Measurements from ENCODE around the gene SMPDL3B. TPM values are rescaled to one million over a fixed set of nuclear protein-coding genes. Genes with fewer than 3 reads are reported as not detected.
"Not testable (repeated sequence)": the region's sequence is repeated elsewhere in the genome, so short reads cannot be mapped to it uniquely, and the experiment has no call there.

The SMPDL3B gene
- polyA plus RNA-seq, 3 donors: 0.13 to 0.21 TPM; not detected in 1

GRCh38 chr1:27999055-27999454 lies 64.3 kb downstream of the SMPDL3B start:
- no peak overlapping the region for H3K4me2 ChIP-seq (replicated peaks; ENCODE audit: extremely low read depth, low read length, poor library complexity, severe bottlenecking)
- no peaks in the 10 kb centered on the region for H4K20me1 ChIP-seq (ENCODE audit: insufficient read depth, low read length)
- intact Hi-C loops (cut with micrococcal nuclease): no loop called here
- no peaks in the 10 kb centered on the region for H3K9me3 ChIP-seq (replicated peaks in 1 of 2; ENCODE audit: control insufficient read depth in 1 of 2, insufficient read depth in 1 of 2, low read length in 2 of 2)
- WGBS (ENCODE audit: insufficient coverage): no CpG with 5 or more reads among the region's 1 CpG
- Mint-ChIP-seq H3K4me1 (peaks cover 4% of the 10 kb centered on the region), H3K36me3 (peaks cover 50 to 70% of the 10 kb centered on the region in 2 donors), H3K9me3 (no peaks in the 10 kb centered on the region), H3K27ac (no peak overlapping the region), H3K4me3 (no peak overlapping the region), H3K27me3 (ENCODE audit: low read depth in 3 of 3) (no peaks in the 10 kb centered on the region)
- peaks cover 64 to 81% of the 10 kb centered on the region in 2 donors for H3K36me3 ChIP-seq (replicated peaks in 1 of 2; ENCODE audit: control insufficient read depth in 1 of 2, insufficient read depth in 2 of 2, low read length in 2 of 2)
- no peak overlapping the region for H3K27ac ChIP-seq (ENCODE audit: low read depth in 1 of 2, low read length in 2 of 2)
- H3K79me2 ChIP-seq (ENCODE audit: insufficient read depth, low read length): no peaks in the 10 kb centered on the region
- TF ChIP-seq, protein P1, sequence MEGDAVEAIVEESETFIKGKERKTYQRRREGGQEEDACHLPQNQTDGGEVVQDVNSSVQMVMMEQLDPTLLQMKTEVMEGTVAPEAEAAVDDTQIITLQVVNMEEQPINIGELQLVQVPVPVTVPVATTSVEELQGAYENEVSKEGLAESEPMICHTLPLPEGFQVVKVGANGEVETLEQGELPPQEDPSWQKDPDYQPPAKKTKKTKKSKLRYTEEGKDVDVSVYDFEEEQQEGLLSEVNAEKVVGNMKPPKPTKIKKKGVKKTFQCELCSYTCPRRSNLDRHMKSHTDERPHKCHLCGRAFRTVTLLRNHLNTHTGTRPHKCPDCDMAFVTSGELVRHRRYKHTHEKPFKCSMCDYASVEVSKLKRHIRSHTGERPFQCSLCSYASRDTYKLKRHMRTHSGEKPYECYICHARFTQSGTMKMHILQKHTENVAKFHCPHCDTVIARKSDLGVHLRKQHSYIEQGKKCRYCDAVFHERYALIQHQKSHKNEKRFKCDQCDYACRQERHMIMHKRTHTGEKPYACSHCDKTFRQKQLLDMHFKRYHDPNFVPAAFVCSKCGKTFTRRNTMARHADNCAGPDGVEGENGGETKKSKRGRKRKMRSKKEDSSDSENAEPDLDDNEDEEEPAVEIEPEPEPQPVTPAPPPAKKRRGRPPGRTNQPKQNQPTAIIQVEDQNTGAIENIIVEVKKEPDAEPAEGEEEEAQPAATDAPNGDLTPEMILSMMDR (IDR thresholded peaks at IDR 0.05): no peak
- H3K27me3 ChIP-seq (ENCODE audit: control insufficient read depth in 2 of 2, insufficient read depth in 2 of 2, low read length in 2 of 2): no peaks in the 10 kb centered on the region
- no peak for DNase-seq
- H3K4me3 ChIP-seq (replicated peaks in 1 of 3; ENCODE audit: low read depth in 2 of 3, low read length in 3 of 3): no peak overlapping the region
- no peak overlapping the region for H3K9ac ChIP-seq (ENCODE audit: insufficient read depth, low read length, poor library complexity, severe bottlenecking)
- no peak overlapping the region for H2AFZ ChIP-seq (ENCODE audit: insufficient read depth, low read depth, low read length, poor library complexity, severe bottlenecking)
- H3K4me1 ChIP-seq (ENCODE audit: control insufficient read depth in 1 of 2, insufficient read depth in 2 of 2, low read length in 2 of 2): peaks cover 0 to 7% of the 10 kb centered on the region in 2 donors

DNA sequence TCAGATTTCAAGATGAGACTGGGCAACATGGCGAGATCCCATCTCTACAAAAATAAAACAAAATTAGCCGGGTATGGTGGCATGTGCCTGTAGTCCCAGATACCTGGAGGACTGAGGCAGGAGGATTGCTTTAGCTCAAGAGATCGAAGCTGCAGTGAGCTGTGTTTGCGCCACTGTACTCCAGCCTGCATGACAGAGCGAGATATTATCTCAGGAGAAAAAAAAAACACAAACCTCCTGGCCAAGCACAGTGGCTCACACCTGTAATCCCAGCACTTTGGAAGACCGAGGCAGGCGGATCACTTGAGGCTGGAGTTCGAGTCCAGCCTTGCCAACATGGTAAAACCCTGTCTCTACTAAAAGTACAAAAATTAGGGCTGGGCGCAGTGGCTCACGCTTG lies 67.8 kb downstream of the SMPDL3B start:
- 100% methylated on average over 4 of the region's 10 CpGs for WGBS (ENCODE audit: insufficient coverage)
- Histone ChIP-seq H3K4me3 (replicated peaks in 1 of 3; ENCODE audit: low read depth in 2 of 3, low read length in 3 of 3) (no peak overlapping the region), H3K27ac (ENCODE audit: low read depth in 1 of 2, low read length in 2 of 2) (no peak overlapping the region), H3K27me3 (ENCODE audit: control insufficient read depth in 2 of 2, insufficient read depth in 2 of 2, low read length in 2 of 2) (no peaks in the 10 kb centered on the region), H3K36me3 (replicated peaks in 1 of 2; ENCODE audit: control insufficient read depth in 1 of 2, insufficient read depth in 2 of 2, low read length in 2 of 2) (peaks cover 70 to 78% of the 10 kb centered on the region in 2 donors), H4K20me1 (ENCODE audit: insufficient read depth, low read length) (no peaks in the 10 kb centered on the region), H3K9me3 (replicated peaks in 1 of 2; ENCODE audit: control insufficient read depth in 1 of 2, insufficient read depth in 1 of 2, low read length in 2 of 2) (no peaks in the 10 kb centered on the region), H3K4me2 (replicated peaks; ENCODE audit: extremely low read depth, low read length, poor library complexity, severe bottlenecking) (no peak overlapping the region), H2AFZ (ENCODE audit: insufficient read depth, low read depth, low read length, poor library complexity, severe bottlenecking) (no peak overlapping the region), H3K9ac (ENCODE audit: insufficient read depth, low read length, poor library complexity, severe bottlenecking) (no peak overlapping the region), H3K79me2 (ENCODE audit: insufficient read depth, low read length) (no peaks in the 10 kb centered on the region), H3K4me1 (ENCODE audit: control insufficient read depth in 1 of 2, insufficient read depth in 2 of 2, low read length in 2 of 2) (no peaks in the 10 kb centered on the region)
- no peak overlapping the region for H3K4me3 Mint-ChIP-seq
- intact Hi-C loops (cut with micrococcal nuclease): no loop called here
- no peaks in the 10 kb centered on the region for H3K27me3 Mint-ChIP-seq (ENCODE audit: low read depth in 3 of 3)
- DNase-seq: no peak
- peak overlapping the region in 1 of 7 donors; percentile 50 for H3K27ac Mint-ChIP-seq
- H3K4me1 Mint-ChIP-seq: no peaks in the 10 kb centered on the region
- H3K36me3 Mint-ChIP-seq: peaks cover 56 to 65% of the 10 kb centered on the region in 2 donors
- TF ChIP-seq, protein P1 (IDR thresholded peaks at IDR 0.05): no peak
- no peaks in the 10 kb centered on the region for H3K9me3 Mint-ChIP-seq

DNA sequence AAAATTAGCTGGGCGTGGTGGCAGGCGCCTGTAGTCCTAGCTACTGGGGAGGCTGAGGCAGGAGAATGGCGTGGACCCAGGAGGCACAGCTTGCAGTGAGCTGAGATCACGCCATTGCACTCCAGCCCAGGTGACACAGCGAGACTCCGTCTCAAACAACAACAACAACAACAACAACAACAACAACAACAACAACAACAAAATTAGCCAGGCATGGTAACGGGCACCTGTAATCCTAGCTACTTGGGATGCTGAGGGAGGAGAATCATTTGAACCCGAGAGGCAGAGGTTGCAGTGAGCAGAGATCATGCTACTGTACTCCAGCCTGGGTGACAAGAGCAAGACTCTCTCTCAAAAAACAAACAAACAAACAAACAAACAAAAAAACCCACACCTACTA lies 68.3 kb downstream of the SMPDL3B start:
- H3K4me2 ChIP-seq (replicated peaks; ENCODE audit: extremely low read depth, low read length, poor library complexity, severe bottlenecking); H3K4me1 Mint-ChIP-seq; H3K4me3 ChIP-seq (replicated peaks in 1 of 3; ENCODE audit: low read depth in 2 of 3, low read length in 3 of 3); H3K4me3 Mint-ChIP-seq; H3K4me1 ChIP-seq (ENCODE audit: control insufficient read depth in 1 of 2, insufficient read depth in 2 of 2, low read length in 2 of 2); H2AFZ ChIP-seq (ENCODE audit: insufficient read depth, low read depth, low read length, poor library complexity, severe bottlenecking); H3K9ac ChIP-seq (ENCODE audit: insufficient read depth, low read length, poor library complexity, severe bottlenecking); H3K27ac ChIP-seq (ENCODE audit: low read depth in 1 of 2, low read length in 2 of 2); H3K79me2 ChIP-seq (ENCODE audit: insufficient read depth, low read length); H3K27ac Mint-ChIP-seq; H3K27me3 Mint-ChIP-seq (ENCODE audit: low read depth in 3 of 3); H3K9me3 Mint-ChIP-seq; H3K27me3 ChIP-seq (ENCODE audit: control insufficient read depth in 2 of 2, insufficient read depth in 2 of 2, low read length in 2 of 2); H3K9me3 ChIP-seq (replicated peaks in 1 of 2; ENCODE audit: control insufficient read depth in 1 of 2, insufficient read depth in 1 of 2, low read length in 2 of 2); H4K20me1 ChIP-seq (ENCODE audit: insufficient read depth, low read length); intact Hi-C loops (cut with micrococcal nuclease); DNase-seq: not testable (repeated sequence)
- H3K36me3 ChIP-seq (replicated peaks in 1 of 2; ENCODE audit: control insufficient read depth in 1 of 2, insufficient read depth in 2 of 2, low read length in 2 of 2): peaks cover 65 to 78% of the 10 kb centered on the region in 2 donors
- 100% methylated on average over 1 of the region's 8 CpGs for WGBS (ENCODE audit: insufficient coverage)
- H3K36me3 Mint-ChIP-seq: peaks cover 54 to 62% of the 10 kb centered on the region in 2 donors
